HCT116 (cell line): Measurements from ENCODE around the gene SORBS1.

Experiments
- ATF3 ChIP-seq: IDR thresholded peaks from 2 replicates; pipeline ENCODE4 v1.6.1; 2012
- CBX3 ChIP-seq: IDR thresholded peaks from 2 replicates; pipeline ENCODE4 v1.6.1; 2012; ENCODE audit warnings: low read depth
- EZH2 ChIP-seq: fragments of 200-600 bp; sonication (generic); IDR thresholded peaks from 2 replicates; pipeline ENCODE4 v1.6.1; 2017; ENCODE audit warnings: antibody characterized with exemption, mixed run types
- POLR2A ChIP-seq: IDR thresholded peaks from 2 replicates; pipeline ENCODE4 v1.7.0; 2011; ENCODE audit warnings: borderline replicate concordance; ENCODE audit not compliant: insufficient read depth, insufficient read length; ENCODE audit errors: extremely low read depth
- POLR2AphosphoS5 ChIP-seq: IDR thresholded peaks from 2 replicates; pipeline ENCODE4 v1.6.1; 2011; ENCODE audit warnings: mild to moderate bottlenecking, low read depth, low read length, moderate library complexity
- SP1 ChIP-seq: IDR thresholded peaks from 2 replicates; pipeline ENCODE4 v1.6.1; 2012; ENCODE audit warnings: low read depth
- ZBTB33 ChIP-seq: IDR thresholded peaks from 2 replicates; pipeline ENCODE4 v1.6.1; 2011; ENCODE audit warnings: mild to moderate bottlenecking, low read length, moderate library complexity; ENCODE audit not compliant: insufficient replicate concordance; ENCODE audit errors: extremely low read depth
- TF ChIP-seq, protein P1 (sequence below): IDR thresholded peaks from 2 replicates; pipeline ENCODE4 v1.6.1; 2012
- TF ChIP-seq, protein P2 (sequence below), 3 experiments: fragments of 200-600 bp in 1 of 3; sonication (generic) in 1 of 3; IDR thresholded peaks in 2 of 3; conservative IDR thresholded peaks in 1 of 3; 2 replicates each; pipeline ENCODE4 v1.5.1; 2012 to 2017; ENCODE audit warnings: low read depth in 2 of 3, low read length in 2 of 3, antibody characterized with exemption in 1 of 3, borderline replicate concordance in 1 of 3, control low read depth in 1 of 3, mild to moderate bottlenecking in 1 of 3, mixed read lengths in 1 of 3, mixed run types in 1 of 3, moderate library complexity in 1 of 3; ENCODE audit not compliant: insufficient read depth in 1 of 3

GRCh38 chr10:95496246-95496911, 64.8 kb downstream of the SORBS1 start:
- TF ChIP-seq EZH2 (no peak), CBX3 (no peak), POLR2AphosphoS5 (no peak), ATF3 (no peak), POLR2A (no peak), ZBTB33 (no peak), SP1 (no peak)
- TF ChIP-seq, protein P1, sequence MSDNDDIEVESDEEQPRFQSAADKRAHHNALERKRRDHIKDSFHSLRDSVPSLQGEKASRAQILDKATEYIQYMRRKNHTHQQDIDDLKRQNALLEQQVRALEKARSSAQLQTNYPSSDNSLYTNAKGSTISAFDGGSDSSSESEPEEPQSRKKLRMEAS, result no peak
- TF ChIP-seq, protein P2, sequence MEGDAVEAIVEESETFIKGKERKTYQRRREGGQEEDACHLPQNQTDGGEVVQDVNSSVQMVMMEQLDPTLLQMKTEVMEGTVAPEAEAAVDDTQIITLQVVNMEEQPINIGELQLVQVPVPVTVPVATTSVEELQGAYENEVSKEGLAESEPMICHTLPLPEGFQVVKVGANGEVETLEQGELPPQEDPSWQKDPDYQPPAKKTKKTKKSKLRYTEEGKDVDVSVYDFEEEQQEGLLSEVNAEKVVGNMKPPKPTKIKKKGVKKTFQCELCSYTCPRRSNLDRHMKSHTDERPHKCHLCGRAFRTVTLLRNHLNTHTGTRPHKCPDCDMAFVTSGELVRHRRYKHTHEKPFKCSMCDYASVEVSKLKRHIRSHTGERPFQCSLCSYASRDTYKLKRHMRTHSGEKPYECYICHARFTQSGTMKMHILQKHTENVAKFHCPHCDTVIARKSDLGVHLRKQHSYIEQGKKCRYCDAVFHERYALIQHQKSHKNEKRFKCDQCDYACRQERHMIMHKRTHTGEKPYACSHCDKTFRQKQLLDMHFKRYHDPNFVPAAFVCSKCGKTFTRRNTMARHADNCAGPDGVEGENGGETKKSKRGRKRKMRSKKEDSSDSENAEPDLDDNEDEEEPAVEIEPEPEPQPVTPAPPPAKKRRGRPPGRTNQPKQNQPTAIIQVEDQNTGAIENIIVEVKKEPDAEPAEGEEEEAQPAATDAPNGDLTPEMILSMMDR (IDR thresholded peaks at IDR 0.05 in 2 of 3, conservative IDR thresholded peaks at IDR 0.05 in 1 of 3; ENCODE audit: borderline replicate concordance in 1 of 3, insufficient read depth in 1 of 3, low read depth in 2 of 3, low read length in 2 of 3), result no peak
